Osteocyte (in vitro differentiated cells): ENCODE measurements around the gene SLC39A11. TPM values are rescaled to one million over a fixed set of nuclear protein-coding genes. Genes with fewer than 3 reads are reported as not detected.
A peak's percentile ranks its signal among the peaks of the same experiment; 100 is the strongest.

Source experiments
- DNase-seq: peaks from one replicate; pipeline ENCODE4 v3.0.0; 2021; ENCODE audit warnings: mixed read lengths; ENCODE audit not compliant: unreplicated experiment; ENCODE audit errors: extremely low spot score
- H3K27ac Mint-ChIP-seq: one replicate; pipeline ENCODE4 v1.8.0; 2021; ENCODE audit warnings: mild to moderate bottlenecking, mixed read lengths; ENCODE audit not compliant: unreplicated experiment
- H3K27me3 Mint-ChIP-seq: one replicate; pipeline ENCODE4 v1.8.0; 2021; ENCODE audit warnings: mixed read lengths; ENCODE audit not compliant: unreplicated experiment
- H3K36me3 Mint-ChIP-seq: one replicate; pipeline ENCODE4 v1.8.0; 2021; ENCODE audit warnings: mixed read lengths; ENCODE audit not compliant: unreplicated experiment
- H3K4me1 Mint-ChIP-seq: one replicate; pipeline ENCODE4 v1.8.0; 2021; ENCODE audit warnings: mixed read lengths; ENCODE audit not compliant: unreplicated experiment
- H3K4me3 Mint-ChIP-seq: one replicate; pipeline ENCODE4 v1.8.0; 2021; ENCODE audit warnings: mild to moderate bottlenecking, moderate library complexity, mixed read lengths; ENCODE audit not compliant: unreplicated experiment
- H3K9me3 Mint-ChIP-seq: one replicate; pipeline ENCODE4 v1.8.0; 2021; ENCODE audit warnings: mixed read lengths; ENCODE audit not compliant: unreplicated experiment
- CTCF ChIP-seq: fragments of 200-600 bp; sonication (generic); IDR thresholded peaks from 2 replicates; pipeline ENCODE4 v1.5.0; 2021; ENCODE audit warnings: antibody characterized with exemption, mild to moderate bottlenecking, moderate library complexity
- total RNA-seq: library from RNA; stranded (reverse); gene quantifications from 2 replicates; pipeline ENCODE4 v1.2.1, GENCODE V29; 2021

SLC39A11 gene
- total RNA-seq, 1 donor from 2014 or later, result 50.2 TPM

- H3K4me1 Mint-ChIP-seq, result peaks cover 26% of the 10 kb centered on the region
- H3K9me3 Mint-ChIP-seq, result peaks cover 15% of the 10 kb centered on the region
- no peak for TF ChIP-seq CTCF
- no peaks in the 10 kb centered on the region for H3K27me3 Mint-ChIP-seq
- no peak overlapping the region for H3K4me3 Mint-ChIP-seq
- H3K27ac Mint-ChIP-seq, result peak overlapping the region; percentile 36
- no peak for DNase-seq
- H3K36me3 Mint-ChIP-seq, result peaks cover 10% of the 10 kb centered on the region
Observed at GRCh38 chr17:72677714-72678390, 414.6 kb downstream of the SLC39A11 start.

DNA sequence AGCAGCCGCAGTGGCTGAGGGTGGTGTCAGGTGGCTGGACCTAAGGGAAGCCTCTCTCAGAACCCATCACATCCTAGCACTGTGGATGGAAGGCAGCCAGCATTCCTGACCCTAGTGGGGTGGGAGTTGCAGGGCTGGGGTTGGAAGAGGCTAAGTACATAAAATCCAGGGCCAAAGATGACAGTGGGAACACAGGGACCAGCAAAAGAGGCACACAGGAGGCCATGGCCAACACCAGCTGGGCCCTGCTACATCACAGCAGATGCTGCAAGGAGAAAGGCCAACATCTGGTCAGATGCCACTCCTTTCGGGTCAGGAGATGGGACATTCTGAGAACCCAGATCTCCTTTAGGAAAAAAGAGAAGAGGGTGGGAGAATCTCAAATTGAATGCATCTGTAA is 415.4 kb downstream of the SLC39A11 start:
- H3K36me3 Mint-ChIP-seq, result peaks cover 10% of the 10 kb centered on the region
- TF ChIP-seq CTCF, result no peak
- peaks cover 24% of the 10 kb centered on the region for H3K4me1 Mint-ChIP-seq
- H3K4me3 Mint-ChIP-seq, result no peak overlapping the region
- H3K27me3 Mint-ChIP-seq, result no peaks in the 10 kb centered on the region
- peaks cover 15% of the 10 kb centered on the region for H3K9me3 Mint-ChIP-seq
- no peak overlapping the region for H3K27ac Mint-ChIP-seq
- DNase-seq, result no peak

GRCh38 chr17:72672729-72673128 is 419.8 kb downstream of the SLC39A11 start:
- H3K27me3 Mint-ChIP-seq, result no peaks in the 10 kb centered on the region
- peaks cover 9% of the 10 kb centered on the region for H3K36me3 Mint-ChIP-seq
- no peak overlapping the region for H3K4me3 Mint-ChIP-seq
- H3K9me3 Mint-ChIP-seq, result peaks cover 11% of the 10 kb centered on the region
- H3K4me1 Mint-ChIP-seq, result peaks cover 10% of the 10 kb centered on the region
- no peak for DNase-seq
- TF ChIP-seq CTCF, result no peak
- H3K27ac Mint-ChIP-seq, result no peak overlapping the region

GRCh38 chr17:72671016-72671415 is 421.5 kb downstream of the SLC39A11 start:
- no peak for DNase-seq
- H3K9me3 Mint-ChIP-seq, result peaks cover 11% of the 10 kb centered on the region
- no peak for TF ChIP-seq CTCF
- no peak overlapping the region for H3K27ac Mint-ChIP-seq
- H3K4me1 Mint-ChIP-seq, result peaks cover 12% of the 10 kb centered on the region
- H3K27me3 Mint-ChIP-seq, result no peaks in the 10 kb centered on the region
- H3K4me3 Mint-ChIP-seq, result no peak overlapping the region
- peaks cover 9% of the 10 kb centered on the region for H3K36me3 Mint-ChIP-seq

GRCh38 chr17:72667096-72668063 is 425.1 kb downstream of the SLC39A11 start:
- peaks cover 14% of the 10 kb centered on the region for H3K4me1 Mint-ChIP-seq
- H3K36me3 Mint-ChIP-seq, result peaks cover 3% of the 10 kb centered on the region
- H3K27ac Mint-ChIP-seq, result no peak overlapping the region
- peaks cover 5% of the 10 kb centered on the region for H3K9me3 Mint-ChIP-seq
- H3K4me3 Mint-ChIP-seq, result no peak overlapping the region
- TF ChIP-seq CTCF, result no peak
- no peaks in the 10 kb centered on the region for H3K27me3 Mint-ChIP-seq
- DNase-seq, result no peak
